GM03348 (cell line): Measurements from ENCODE around the gene NAP1L4.
A peak's percentile ranks its signal among the peaks of the same experiment; 100 is the strongest.

Source experiments
- DNase-seq: peaks from one replicate; pipeline ENCODE4 v3.0.0; 2012; ENCODE audit warnings: low spot score

NAP1L4 gene

DNA sequence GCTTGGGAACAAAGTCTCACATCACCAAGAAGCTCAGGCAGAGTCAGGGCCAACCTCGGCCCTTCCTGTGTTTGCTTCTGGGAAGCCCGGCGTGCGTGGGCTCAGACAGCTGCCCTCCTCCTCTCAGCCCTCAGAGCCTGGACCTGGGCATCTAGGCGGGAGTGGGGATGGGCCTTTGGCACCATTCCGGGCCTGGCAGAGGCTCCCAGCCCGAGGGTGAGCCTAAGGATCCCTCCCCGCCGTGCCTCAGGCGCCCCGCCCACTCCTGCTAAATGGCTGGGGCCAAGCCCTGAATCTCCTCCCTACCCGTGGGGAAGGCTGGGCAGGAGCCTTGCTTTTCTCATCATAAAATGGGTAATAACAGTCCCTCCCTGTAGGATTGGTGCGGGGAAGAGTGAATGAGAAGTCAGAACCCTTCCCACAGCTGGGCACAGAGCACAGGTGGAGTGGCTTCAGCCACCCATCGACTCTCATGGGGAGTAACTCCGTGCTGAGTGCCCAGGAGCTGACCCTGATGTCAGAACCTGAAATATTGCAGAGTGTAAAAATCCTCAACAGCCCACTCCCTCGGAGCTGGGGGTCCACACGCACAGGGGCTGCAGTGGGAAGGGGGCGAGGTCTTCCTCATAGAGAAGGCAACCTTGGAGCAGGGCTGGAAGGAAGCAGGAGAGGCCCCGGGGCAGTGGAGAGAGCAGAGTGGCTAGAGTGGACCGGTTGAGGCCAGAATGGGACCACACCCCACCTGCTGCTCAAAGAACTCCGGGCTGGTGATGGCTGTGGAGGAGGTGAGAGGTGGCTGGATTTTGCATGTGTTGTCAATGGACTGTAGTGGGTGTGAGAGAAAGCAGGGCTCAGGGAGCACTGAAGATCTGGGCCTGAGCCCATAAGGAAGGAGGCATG is 87.7 kb downstream of the NAP1L4 start:
- no peak for DNase-seq

DNA sequence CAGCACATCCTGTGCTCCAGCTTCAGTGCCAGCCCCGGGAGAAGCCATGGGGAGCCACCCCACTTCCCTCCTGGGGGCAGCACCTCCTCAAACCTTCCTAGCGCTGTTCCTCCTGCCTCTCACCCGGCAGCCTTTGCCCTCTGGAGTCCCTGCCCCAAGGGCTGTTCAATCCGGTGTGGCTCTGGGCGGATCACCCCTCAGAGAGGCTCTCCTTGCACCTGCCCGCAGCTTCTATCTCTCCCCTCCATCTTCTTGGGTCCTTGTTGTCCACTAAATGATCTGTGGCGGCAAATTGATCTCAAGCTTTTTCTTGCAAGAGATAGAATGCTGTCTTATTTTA is 88.5 kb downstream of the NAP1L4 start:
- no peak for DNase-seq

DNA sequence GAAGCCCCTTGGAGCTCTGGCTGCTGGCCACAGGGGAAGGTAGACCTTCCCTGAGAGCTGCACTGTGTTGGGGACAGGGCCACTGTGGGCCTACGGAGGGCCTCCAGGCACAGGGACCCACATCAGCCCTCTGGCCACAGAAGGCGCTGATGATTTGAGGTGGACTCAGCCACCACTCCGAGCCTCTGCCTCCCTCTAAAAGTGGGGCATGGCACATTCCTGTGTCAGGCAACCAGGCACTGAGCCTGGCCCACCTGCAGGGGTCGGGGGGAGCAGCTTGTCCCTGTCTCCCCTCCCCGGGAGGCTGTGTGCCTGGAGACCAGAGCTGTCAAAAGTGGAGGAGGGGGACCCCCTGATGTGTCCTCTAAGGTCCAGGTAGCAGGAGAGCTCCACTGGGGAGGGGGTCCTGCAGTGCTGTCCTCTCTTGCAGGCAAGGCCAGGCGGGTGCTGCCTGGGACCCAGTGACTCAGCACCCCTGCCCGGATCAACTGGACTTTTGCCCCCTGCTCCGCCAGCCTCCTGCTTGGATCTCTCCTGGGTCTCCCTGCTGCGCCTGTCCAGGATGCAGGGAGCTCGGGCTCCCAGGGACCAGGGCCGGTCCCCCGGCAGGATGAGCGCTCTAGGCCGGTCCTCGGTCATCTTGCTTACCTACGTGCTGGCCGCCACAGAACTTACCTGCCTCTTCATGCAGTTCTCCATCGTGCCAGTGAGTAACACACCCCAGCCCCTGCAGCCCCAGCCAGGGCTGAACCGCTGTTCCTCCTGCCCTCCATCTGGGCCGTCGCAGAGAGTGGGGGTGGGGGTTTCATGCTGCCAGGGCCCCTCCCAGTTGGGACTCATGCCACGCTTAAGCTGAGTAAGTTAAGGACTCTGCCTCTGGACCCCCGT is 89.1 kb downstream of the NAP1L4 start:
- no peak for DNase-seq

DNA sequence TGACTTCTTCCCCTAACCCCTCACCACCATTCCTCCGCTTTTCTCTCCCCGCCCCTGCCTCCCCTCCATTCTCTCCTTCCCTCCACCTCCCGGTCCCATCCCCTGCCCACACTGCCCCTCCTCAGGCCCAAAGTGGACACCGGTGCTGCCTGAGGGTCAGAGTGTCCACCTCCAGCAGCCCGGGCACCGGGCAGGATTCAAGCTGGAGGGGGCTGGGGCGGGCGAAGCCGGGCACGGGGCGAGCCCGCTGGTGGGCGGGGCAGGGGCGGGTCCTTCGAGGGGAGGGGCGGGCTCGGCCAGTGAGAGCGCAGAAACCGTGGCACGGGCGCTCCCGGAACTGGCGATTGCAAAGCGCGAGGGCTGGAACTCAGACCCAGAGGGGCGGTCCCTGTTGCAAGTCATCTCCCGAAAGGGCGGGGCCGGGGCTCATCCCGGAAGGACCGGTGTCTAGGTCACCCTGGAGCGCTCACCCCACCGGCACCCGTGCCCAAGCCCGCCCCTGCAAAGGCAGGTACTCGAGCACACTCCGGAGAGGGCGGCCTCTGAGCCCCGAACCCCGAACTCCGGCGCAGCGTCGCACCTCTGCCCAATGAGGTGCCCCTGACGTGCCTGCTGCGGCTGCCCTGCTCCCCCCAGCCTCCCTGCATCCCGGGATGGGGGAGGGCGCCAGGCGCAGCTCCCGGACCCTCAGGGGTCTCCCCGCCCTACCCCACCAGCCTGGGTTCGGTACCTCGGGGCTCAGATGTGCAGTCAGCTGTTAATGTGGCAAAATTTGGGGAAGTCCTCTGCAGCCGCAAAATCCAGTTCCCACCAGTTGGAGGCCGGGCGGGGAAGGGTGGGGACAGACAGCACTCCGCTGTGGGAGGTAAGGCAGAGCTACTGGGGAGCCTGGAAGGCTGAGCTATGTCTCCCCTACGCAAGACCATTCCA is 90.0 kb downstream of the NAP1L4 start:
- peak; percentile 98 for DNase-seq

GRCh38 chr11:2901196-2901796 is 90.8 kb downstream of the NAP1L4 start:
- DNase-seq = no peak

DNA sequence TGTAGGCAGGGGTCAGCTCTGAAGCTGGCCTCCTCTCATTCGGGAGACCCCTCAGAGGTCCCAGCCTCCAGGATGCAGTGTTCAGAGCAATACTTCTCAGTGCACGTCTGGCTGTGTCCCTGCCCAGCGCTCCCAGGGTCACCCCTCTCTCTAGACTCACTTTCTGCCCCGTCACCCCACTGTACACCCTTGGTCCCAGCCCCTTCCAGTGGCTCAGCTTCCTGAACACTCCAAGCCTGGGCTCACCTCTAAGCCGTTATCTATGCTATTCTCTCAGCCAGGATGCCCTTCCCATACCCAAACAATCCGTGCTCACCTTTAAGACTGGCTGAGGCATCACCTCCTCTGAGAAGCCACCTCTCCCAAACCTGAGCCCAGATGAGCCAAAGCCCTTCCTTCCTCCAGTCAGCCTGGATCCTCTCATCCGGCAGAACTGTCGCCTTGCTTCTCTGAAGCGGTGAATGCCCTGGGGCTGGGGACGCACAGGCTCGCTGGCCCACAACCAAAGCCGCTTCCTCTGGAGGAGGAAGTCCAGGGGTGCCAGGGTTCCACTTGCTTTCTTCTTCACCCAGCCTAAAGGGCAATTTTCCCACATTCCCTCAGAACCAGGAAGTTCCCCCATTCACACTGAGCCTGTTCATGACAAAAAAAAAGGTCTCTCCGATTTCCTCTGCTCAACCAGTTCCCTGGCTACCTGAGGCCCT is 92.9 kb downstream of the NAP1L4 start:
- DNase-seq = no peak

DNA sequence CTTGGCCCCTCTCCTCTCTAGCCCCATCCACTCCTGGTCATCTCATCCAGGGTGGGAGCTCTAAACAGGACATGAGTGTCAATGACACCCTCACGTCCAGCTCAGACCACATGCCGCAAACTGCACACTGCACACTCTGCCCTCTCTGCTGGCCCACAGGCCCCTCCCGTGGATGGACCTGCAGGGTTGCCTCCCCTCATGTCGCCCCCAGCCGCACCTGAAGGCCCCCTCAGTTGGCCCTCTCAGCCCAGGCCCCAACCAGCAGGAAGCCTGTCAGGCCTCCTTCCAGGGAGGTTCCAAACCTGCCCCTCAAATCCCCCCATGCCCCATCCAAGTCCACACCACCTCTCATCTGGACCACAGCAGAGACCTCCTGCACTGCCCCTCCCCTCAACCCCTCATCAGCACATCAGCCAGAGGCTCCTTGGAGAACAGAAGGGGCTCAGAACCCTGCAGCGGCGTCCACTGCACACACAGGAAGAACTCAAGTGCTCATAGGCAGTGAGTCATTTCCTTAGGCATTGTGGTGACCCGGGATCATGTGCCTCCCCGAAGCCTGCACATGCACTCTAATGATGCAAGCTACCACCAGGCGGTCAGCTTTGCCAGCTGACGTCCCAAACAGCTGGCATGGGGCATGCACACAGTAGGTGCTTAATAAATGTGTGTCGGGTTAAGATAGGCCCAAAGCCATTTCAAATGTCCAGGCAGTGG is 93.6 kb downstream of the NAP1L4 start:
- peak; percentile 89 for DNase-seq

GRCh38 chr11:2897048-2897447 is 95.1 kb downstream of the NAP1L4 start:
- no peak for DNase-seq

DNA sequence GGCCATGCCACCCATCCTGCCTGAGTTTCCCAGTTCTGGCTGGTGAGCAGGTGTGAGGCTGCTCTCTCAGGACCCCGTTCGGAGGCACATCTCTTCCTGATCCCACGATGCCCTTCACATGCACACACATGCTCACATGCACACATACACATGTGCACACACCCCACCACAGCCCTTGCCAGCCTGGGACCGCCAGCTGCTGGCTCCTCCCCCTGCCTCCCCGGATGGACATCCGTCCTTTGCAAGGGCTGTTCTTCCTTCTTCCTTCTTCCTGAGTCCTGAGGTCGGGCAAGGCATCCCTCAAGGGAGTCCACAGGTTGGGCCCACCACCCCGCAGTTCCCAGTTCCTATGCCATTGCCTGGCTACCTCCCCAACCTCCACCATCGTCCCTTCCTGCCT is 96.1 kb downstream of the NAP1L4 start:
- DNase-seq = no peak
